Prostate gland (tissue), 2 donors: ENCODE measurements around the gene GLTP. TPM values are rescaled to one million over a fixed set of nuclear protein-coding genes. Genes with fewer than 3 reads are reported as not detected.
"Not testable (repeated sequence)": the region's sequence is repeated elsewhere in the genome, so short reads cannot be mapped to it uniquely, and the experiment has no call there.

Experiments
- DNase-seq: peaks from one replicate; pipeline ENCODE4 v3.0.0-alpha.2; 2019; ENCODE audit warnings: low spot score
- H3K27ac ChIP-seq, 2 donors: fragments of 200-600 bp; sonication (generic); 2 replicates each; pipeline ENCODE4 v1.5.1; 2017 to 2019
- H3K27me3 ChIP-seq: fragments of 200-600 bp; sonication (generic); replicated peaks from 2 replicates; pipeline ENCODE4 v1.5.1; 2019; ENCODE audit not compliant: insufficient read depth
- H3K36me3 ChIP-seq, 2 donors: fragments of 200-600 bp; sonication (generic); 1 replicate in 1 of 2; 2 replicates in 1 of 2; pipeline versions ENCODE4 v1.5.1 to v1.8.1; 2017 to 2019
- H3K4me1 ChIP-seq: fragments of 200-600 bp; sonication (generic); replicated peaks from 2 replicates; pipeline ENCODE4 v1.5.1; 2019
- H3K4me3 ChIP-seq, 2 donors: fragments of 200-600 bp; sonication (generic); 2 replicates each; pipeline ENCODE4 v1.5.1; 2017 to 2019
- H3K9me3 ChIP-seq: fragments of 200-600 bp; sonication (generic); 2 replicates; pipeline ENCODE4 v1.5.1; 2017
- POLR2A ChIP-seq: fragments of 450-650 bp; IDR thresholded peaks from one replicate; pipeline ENCODE4 v1.6.1; 2016; ENCODE audit warnings: antibody characterized with exemption, mild to moderate bottlenecking
- POLR2AphosphoS5 ChIP-seq: sonication (generic); formaldehyde crosslinking; IDR thresholded peaks from one replicate; pipeline ENCODE4 v1.6.1; 2017; ENCODE audit warnings: antibody characterized with exemption
- WGBS: methylation state at CpG from one replicate; pipeline ENCODE4 v1.1.5; 2018; 5-methylcytosine and 5-hydroxymethylcytosine counted together
- intact Hi-C: fragments of 100-400 bp; cut with DNase I; formaldehyde crosslinking; loops from one replicate; pipeline ENCODE4 v1.14.2; 2022
- total RNA-seq, 2 donors: library from RNA; depleted of rRNA; stranded (reverse); fragments of >200 nt; gene quantifications; one replicate each; pipeline ENCODE4 v1.1.0, GENCODE V29; 2016
- TF ChIP-seq, protein P1 (sequence below), 4 experiments: fragments of 200-600 bp in 2 of 4; fragments of 450-650 bp in 2 of 4; sonication (generic) in 2 of 4; IDR thresholded peaks; 1 replicate in 3 of 4; 2 replicates in 1 of 4; pipeline ENCODE4 v1.5.1; 2016 to 2019; ENCODE audit warnings: antibody characterized with exemption in 4 of 4, mild to moderate bottlenecking in 2 of 4, moderate library complexity in 2 of 4

The GLTP gene
- total RNA-seq, 2 donors from 2014 or later: 67.2 to 87.1 TPM

DNA sequence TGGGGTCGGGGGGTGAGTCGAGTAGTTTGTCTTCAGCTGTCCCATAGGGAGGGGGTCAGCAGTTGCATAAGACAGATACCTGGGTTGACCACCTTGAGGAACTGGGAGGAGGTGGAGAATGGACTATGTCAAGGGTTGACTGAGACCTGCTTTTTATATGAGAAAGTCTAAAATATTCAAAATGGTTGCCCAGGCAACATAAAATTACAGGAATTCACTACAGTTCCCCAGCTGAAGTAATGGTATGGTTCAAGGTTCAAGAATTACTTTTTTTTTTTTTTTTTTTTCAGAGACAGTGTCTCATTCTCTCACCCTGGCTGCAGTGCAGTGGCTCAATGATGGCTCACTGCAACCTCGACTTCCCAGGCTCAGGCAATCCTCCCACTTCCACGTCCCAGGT is 14.6 kb upstream of the GLTP start:
- 68% methylated on average over 4 of the region's 4 CpGs for WGBS

DNA sequence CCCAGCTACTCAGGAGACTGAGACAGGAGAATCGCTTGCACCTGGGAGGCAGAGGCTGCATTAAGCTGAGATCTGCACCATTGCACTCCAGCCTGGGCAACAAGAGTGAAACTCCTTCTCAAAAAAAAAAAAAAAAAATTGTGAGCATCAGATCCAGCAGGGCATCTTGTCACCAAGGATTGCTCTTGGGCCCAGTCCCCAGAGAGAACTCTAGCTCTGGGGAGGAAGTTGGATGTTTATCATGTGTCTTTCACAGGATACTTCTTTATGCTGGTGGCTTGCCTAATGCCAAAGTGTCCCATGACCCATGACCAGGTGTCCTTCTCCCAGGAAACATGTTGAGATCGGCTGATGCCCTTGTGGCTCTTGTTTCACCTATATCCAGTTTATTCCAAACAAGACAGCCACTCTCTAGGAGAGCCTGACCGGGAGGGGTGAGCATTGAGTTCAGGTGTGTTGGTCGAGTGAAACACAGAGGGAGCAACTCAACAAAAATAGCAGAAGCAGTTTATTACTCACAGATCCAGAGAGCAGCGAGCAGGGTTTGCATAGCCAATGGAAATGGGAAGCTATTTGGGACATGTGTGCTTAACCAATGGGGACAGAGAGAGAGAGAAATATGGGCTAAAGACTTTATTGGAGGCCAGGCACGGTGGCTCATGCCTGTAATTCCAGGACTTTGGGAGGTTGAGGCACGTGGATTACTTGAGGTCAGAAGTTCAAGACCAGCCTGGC is 13.1 kb upstream of the GLTP start:
- H3K27me3 ChIP-seq: no peaks in the 10 kb centered on the region
- DNase-seq: no peak
- 88% methylated on average over 7 of the region's 7 CpGs for WGBS
- H3K9me3 ChIP-seq: no peaks in the 10 kb centered on the region
- no peaks in the 10 kb centered on the region for H3K4me1 ChIP-seq
- TF ChIP-seq POLR2AphosphoS5 (no peak), POLR2A (no peak)
- TF ChIP-seq, protein P1, sequence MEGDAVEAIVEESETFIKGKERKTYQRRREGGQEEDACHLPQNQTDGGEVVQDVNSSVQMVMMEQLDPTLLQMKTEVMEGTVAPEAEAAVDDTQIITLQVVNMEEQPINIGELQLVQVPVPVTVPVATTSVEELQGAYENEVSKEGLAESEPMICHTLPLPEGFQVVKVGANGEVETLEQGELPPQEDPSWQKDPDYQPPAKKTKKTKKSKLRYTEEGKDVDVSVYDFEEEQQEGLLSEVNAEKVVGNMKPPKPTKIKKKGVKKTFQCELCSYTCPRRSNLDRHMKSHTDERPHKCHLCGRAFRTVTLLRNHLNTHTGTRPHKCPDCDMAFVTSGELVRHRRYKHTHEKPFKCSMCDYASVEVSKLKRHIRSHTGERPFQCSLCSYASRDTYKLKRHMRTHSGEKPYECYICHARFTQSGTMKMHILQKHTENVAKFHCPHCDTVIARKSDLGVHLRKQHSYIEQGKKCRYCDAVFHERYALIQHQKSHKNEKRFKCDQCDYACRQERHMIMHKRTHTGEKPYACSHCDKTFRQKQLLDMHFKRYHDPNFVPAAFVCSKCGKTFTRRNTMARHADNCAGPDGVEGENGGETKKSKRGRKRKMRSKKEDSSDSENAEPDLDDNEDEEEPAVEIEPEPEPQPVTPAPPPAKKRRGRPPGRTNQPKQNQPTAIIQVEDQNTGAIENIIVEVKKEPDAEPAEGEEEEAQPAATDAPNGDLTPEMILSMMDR (IDR thresholded peaks at IDR 0.05): no peak
- intact Hi-C loops: no loop called here
- H3K4me3 ChIP-seq: no peak overlapping the region
- H3K36me3 ChIP-seq: no peaks in the 10 kb centered on the region
- H3K27ac ChIP-seq: no peak overlapping the region

More for the DNA sequence above, 14.6 kb upstream of the GLTP start:
- no peak for DNase-seq
- H3K27me3 ChIP-seq: no peaks in the 10 kb centered on the region
- no peak overlapping the region for H3K4me3 ChIP-seq
- no peaks in the 10 kb centered on the region for H3K36me3 ChIP-seq
- H3K9me3 ChIP-seq: no peaks in the 10 kb centered on the region
- no peaks in the 10 kb centered on the region for H3K4me1 ChIP-seq
- intact Hi-C loops: no loop called here
- no peak overlapping the region for H3K27ac ChIP-seq
- TF ChIP-seq POLR2AphosphoS5 (no peak), POLR2A (no peak)
- TF ChIP-seq, protein P1 (IDR thresholded peaks at IDR 0.05): no peak

DNA sequence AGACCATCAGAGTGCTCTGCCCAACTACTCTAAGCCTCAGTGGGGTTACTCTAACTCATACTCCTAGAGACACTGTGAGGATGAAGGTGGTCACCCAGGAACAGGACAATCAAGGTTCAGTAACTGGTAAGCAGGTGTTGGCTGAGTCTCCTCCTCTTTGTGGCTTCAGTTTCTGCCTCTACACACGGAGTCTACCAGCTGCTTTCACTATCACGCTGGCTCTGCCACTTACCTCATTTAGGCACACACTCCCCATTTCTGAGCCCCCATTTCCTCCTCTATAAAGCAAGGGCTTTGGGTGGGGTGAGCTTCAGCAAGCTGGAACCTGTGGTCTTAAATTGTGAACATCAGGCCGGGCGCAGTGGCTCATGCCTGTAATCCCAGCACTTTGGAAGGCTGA is 12.4 kb upstream of the GLTP start:
- H3K4me1 ChIP-seq: no peaks in the 10 kb centered on the region
- WGBS: 56% methylated on average over 4 of the region's 4 CpGs
- no peaks in the 10 kb centered on the region for H3K36me3 ChIP-seq
- intact Hi-C loops: no loop called here
- H3K4me3 ChIP-seq: no peak overlapping the region
- no peak overlapping the region for H3K27ac ChIP-seq
- TF ChIP-seq POLR2A (no peak), POLR2AphosphoS5 (no peak)
- TF ChIP-seq, protein P1 (IDR thresholded peaks at IDR 0.05): no peak
- no peaks in the 10 kb centered on the region for H3K9me3 ChIP-seq
- DNase-seq: no peak
- H3K27me3 ChIP-seq: no peaks in the 10 kb centered on the region

DNA sequence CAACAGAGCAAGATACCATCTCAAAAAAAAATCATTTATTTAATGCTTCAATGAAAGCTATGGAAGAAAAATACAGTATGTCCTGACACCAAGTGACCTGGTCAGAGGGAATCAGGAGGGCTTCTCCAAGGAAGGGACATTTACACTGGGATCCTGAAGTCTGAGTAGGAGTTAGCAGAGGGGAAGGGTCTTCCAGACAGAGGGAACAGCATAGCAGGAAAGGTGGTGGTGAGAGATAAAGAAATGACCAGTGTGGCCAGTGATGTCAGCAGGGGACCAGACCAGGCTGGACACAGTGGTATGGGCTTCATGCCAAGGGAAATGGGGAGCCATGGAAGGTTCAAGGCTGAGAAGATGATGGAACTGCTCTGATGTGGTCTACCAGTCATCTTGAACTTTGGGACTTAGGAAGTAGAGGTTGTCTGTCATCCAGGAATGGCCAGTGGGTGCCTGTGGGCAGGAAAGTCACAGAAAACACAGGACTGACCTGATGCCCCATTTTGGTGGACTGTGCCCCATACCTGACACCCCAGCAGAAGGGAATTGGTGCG is 11.9 kb upstream of the GLTP start:
- intact Hi-C loops: no loop called here
- H3K4me3 ChIP-seq: no peak overlapping the region
- no peak overlapping the region for H3K27ac ChIP-seq
- H3K36me3 ChIP-seq: no peaks in the 10 kb centered on the region
- no peak for DNase-seq
- 92% methylated on average over 1 of the region's 1 CpG for WGBS
- no peaks in the 10 kb centered on the region for H3K27me3 ChIP-seq
- H3K4me1 ChIP-seq: no peaks in the 10 kb centered on the region
- TF ChIP-seq POLR2AphosphoS5 (no peak), POLR2A (no peak)
- TF ChIP-seq, protein P1 (IDR thresholded peaks at IDR 0.05): no peak
- no peaks in the 10 kb centered on the region for H3K9me3 ChIP-seq

DNA sequence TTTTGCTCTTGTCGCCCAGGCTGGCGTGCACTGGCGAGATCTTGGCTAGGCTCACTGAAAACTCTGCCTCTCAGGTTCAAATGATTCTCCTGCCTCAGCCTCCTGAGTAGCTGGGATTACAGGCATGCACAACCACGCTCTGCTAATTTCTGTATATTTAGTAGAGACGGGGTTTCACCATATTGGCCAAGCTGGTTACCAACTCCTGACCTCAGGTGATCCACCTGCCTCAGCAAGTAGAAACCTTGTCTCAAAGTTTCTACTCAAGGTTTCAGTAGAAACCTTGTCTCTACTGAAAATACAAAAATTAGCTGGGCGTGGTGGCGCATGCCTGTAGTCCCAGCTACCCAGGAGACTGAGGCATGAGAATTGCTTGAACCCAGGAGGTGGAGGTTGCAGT is 11.4 kb upstream of the GLTP start:
- WGBS: 75% methylated on average over 7 of the region's 7 CpGs
- H3K9me3 ChIP-seq, intact Hi-C loops, H3K27me3 ChIP-seq, DNase-seq, H3K4me3 ChIP-seq, H3K27ac ChIP-seq, H3K4me1 ChIP-seq, H3K36me3 ChIP-seq: not testable (repeated sequence)
